Sigmoid colon (tissue), 4 donors: ENCODE measurements around the gene PPP3R2.

ENCODE experiments used
- CTCF ChIP-seq, 4 experiments: fragments of 450-650 bp in 3 of 4; fragments of 200-600 bp in 1 of 4; IDR thresholded peaks; one replicate each; pipeline ENCODE4 v1.5.1; 2016 to 2019; ENCODE audit warnings: antibody characterized with exemption in 4 of 4, mild to moderate bottlenecking in 3 of 4, moderate library complexity in 2 of 4
- EP300 ChIP-seq, 4 donors: sonication (generic); formaldehyde crosslinking; IDR thresholded peaks; one replicate each; pipeline ENCODE4 v1.6.1; 2017; ENCODE audit warnings: antibody characterized with exemption in 4 of 4
- POLR2AphosphoS5 ChIP-seq, 4 donors: sonication (generic); formaldehyde crosslinking; IDR thresholded peaks; one replicate each; pipeline ENCODE4 v1.6.1; 2017; ENCODE audit warnings: antibody characterized with exemption in 4 of 4

GRCh38 chr9:101579711-101580545 lies 14.8 kb downstream of the PPP3R2 start:
- TF ChIP-seq CTCF (IDR thresholded peaks at IDR 0.05) (no peak), POLR2AphosphoS5 (IDR thresholded peaks at IDR 0.05) (no peak), EP300 (IDR thresholded peaks at IDR 0.05) (no peak)
